IMR-90 (cell line): ENCODE data around the gene PPP2R5B. TPM values are rescaled to one million over a fixed set of nuclear protein-coding genes. Genes with fewer than 3 reads are reported as not detected.

Experiments
- ATAC-seq: fragments of 200-7000 bp; cut with Tn5 transposase; 2 replicates; pipeline ENCODE4 v1.9.1; 2020; ENCODE audit warnings: low read depth, mild to moderate bottlenecking, moderate library complexity
- BruUV-seq: library from RNA; stranded (reverse); fragments of 400-500 nt; replicated peaks from 2 replicates; lab custom pipeline; 2021; lab: Mats Ljungman, UMichigan
- CTCF ChIA-PET: fragments of 300-600 bp; formaldehyde crosslinking; extraction: SDS; loops from one replicate; lab custom pipeline; 2021; ENCODE audit warnings: antibody characterized with exemption; lab: Yijun Ruan, JAX
- POLR2A ChIA-PET: fragments of 300-600 bp; sonication (Branson Sonifier 250); formaldehyde crosslinking; loops from one replicate; lab custom pipeline; 2022; ENCODE audit warnings: antibody characterized with exemption; ENCODE audit not compliant: unreplicated experiment; lab: Charles Lee
- DNase-seq: peaks from one replicate; pipeline ENCODE4 v3.0.0; 2013
- H2AFZ ChIP-seq: replicated peaks from 2 replicates; pipeline ENCODE3; 2013; ENCODE audit warnings: low read length, mild to moderate bottlenecking; ENCODE audit not compliant: poor library complexity
- H2AK5ac ChIP-seq: 2 replicates; pipeline ENCODE4 v1.6.1; 2013; ENCODE audit warnings: low read depth, low read length, inconsistent platforms
- H2AK9ac ChIP-seq: replicated peaks from 2 replicates; pipeline ENCODE3; 2013; ENCODE audit warnings: mild to moderate bottlenecking, low read depth, low read length, moderate library complexity; ENCODE audit not compliant: poor library complexity
- H2BK120ac ChIP-seq: 2 replicates; pipeline ENCODE4 v1.6.1; 2013; ENCODE audit warnings: low read depth, low read length, inconsistent platforms
- H2BK15ac ChIP-seq: 3 replicates; pipeline ENCODE4 v1.6.1; 2013; ENCODE audit warnings: low read depth, low read length, inconsistent platforms
- H2BK20ac ChIP-seq: 2 replicates; pipeline ENCODE4 v1.6.1; 2013; ENCODE audit warnings: low read depth, mild to moderate bottlenecking, inconsistent platforms, low read length, moderate library complexity
- H2BK5ac ChIP-seq: 2 replicates; pipeline ENCODE4 v1.6.1; 2013; ENCODE audit warnings: mild to moderate bottlenecking, low read depth, low read length, inconsistent platforms; ENCODE audit not compliant: poor library complexity, severe bottlenecking
- H3K14ac ChIP-seq: replicated peaks from 2 replicates; pipeline ENCODE4 v1.6.1; 2013; ENCODE audit warnings: low read depth, low read length, inconsistent platforms
- H3K18ac ChIP-seq: 2 replicates; pipeline ENCODE4 v1.6.1; 2013; ENCODE audit warnings: low read depth, low read length, control low read depth
- H3K23ac ChIP-seq: 2 replicates; pipeline ENCODE4 v1.6.1; 2013; ENCODE audit warnings: low read depth, low read length, inconsistent platforms
- H3K27ac ChIP-seq: 2 replicates; pipeline ENCODE4 v1.5.1; 2013; ENCODE audit warnings: mild to moderate bottlenecking, control low read depth, low read length; ENCODE audit not compliant: insufficient read depth
- H3K27me3 ChIP-seq: 2 replicates; pipeline ENCODE4 v1.6.1; 2013; ENCODE audit warnings: low read length; ENCODE audit not compliant: control insufficient read depth, insufficient read depth
- H3K36me3 ChIP-seq: 2 replicates; pipeline ENCODE4 v1.6.1; 2013; ENCODE audit warnings: low read length, mixed read lengths; ENCODE audit not compliant: control insufficient read depth, insufficient read depth
- H3K4ac ChIP-seq: 2 replicates; pipeline ENCODE4 v1.6.1; 2013; ENCODE audit warnings: low read depth, low read length, inconsistent platforms
- H3K4me1 ChIP-seq: 2 replicates; pipeline ENCODE4 v1.6.1; 2013; ENCODE audit warnings: low read length, mixed read lengths; ENCODE audit not compliant: control insufficient read depth, insufficient read depth
- H3K4me2 ChIP-seq: 2 replicates; pipeline ENCODE4 v1.6.1; 2013; ENCODE audit warnings: low read depth, mild to moderate bottlenecking, control low read depth, low read length, moderate library complexity
- H3K4me3 ChIP-seq: 2 replicates; pipeline ENCODE4 v1.5.1; 2013; ENCODE audit warnings: low read depth, mild to moderate bottlenecking, control low read depth, low read length, moderate library complexity; ENCODE audit not compliant: insufficient read depth
- H3K56ac ChIP-seq: 2 replicates; pipeline ENCODE4 v1.6.1; 2013; ENCODE audit warnings: low read length, inconsistent platforms; ENCODE audit not compliant: insufficient read depth; ENCODE audit errors: extremely low read depth
- H3K79me1 ChIP-seq, 2 experiments: 2 replicates each; pipeline ENCODE4 v1.6.1; 2013; ENCODE audit warnings: low read length in 2 of 2, inconsistent platforms in 1 of 2, low read depth in 1 of 2
- H3K9ac ChIP-seq: 2 replicates; pipeline ENCODE4 v1.6.1; 2013; ENCODE audit warnings: low read depth, low read length, control low read depth
- H3K9me1 ChIP-seq: 2 replicates; pipeline ENCODE4 v1.6.1; 2013; ENCODE audit warnings: low read length, inconsistent platforms; ENCODE audit not compliant: insufficient read depth
- H3K9me3 ChIP-seq: 2 replicates; pipeline ENCODE4 v1.6.1; 2013; ENCODE audit warnings: low read length; ENCODE audit not compliant: control insufficient read depth, insufficient read depth
- H4K20me1 ChIP-seq: 2 replicates; pipeline ENCODE4 v1.6.1; 2013; ENCODE audit warnings: low read length, inconsistent platforms; ENCODE audit not compliant: insufficient read depth
- H4K5ac ChIP-seq: 2 replicates; pipeline ENCODE4 v1.6.1; 2013; ENCODE audit warnings: mild to moderate bottlenecking, low read depth, low read length, control low read depth
- H4K8ac ChIP-seq, 2 experiments: 2 replicates each; pipeline ENCODE4 v1.6.1; 2013; ENCODE audit warnings: low read depth in 2 of 2, low read length in 2 of 2, control low read depth in 1 of 2, inconsistent platforms in 1 of 2
- H4K91ac ChIP-seq: 2 replicates; pipeline ENCODE4 v1.6.1; 2013; ENCODE audit warnings: low read depth, low read length, inconsistent platforms; ENCODE audit not compliant: insufficient read depth
- MAZ ChIP-seq: IDR thresholded peaks from 2 replicates; pipeline ENCODE4 v1.6.1; 2012; ENCODE audit warnings: low read depth, mild to moderate bottlenecking, low read length, improper control_type of control experiment, moderate library complexity, borderline replicate concordance
- USF2 ChIP-seq: fragments of 150-350 bp; IDR thresholded peaks from 2 replicates; pipeline ENCODE4 v1.6.1; 2017; ENCODE audit warnings: mild to moderate bottlenecking, antibody characterized with exemption, low read length, low read depth
- WGBS, 2 experiments: methylation state at CpG; one replicate each; pipeline versions ENCODE4 v1.1.5 to v1.1.7; 2013; ENCODE audit warnings: missing lambda C conversion rate in 2 of 2; ENCODE audit not compliant: insufficient read length in 1 of 2; ENCODE audit errors: extremely low coverage in 2 of 2; 5-methylcytosine and 5-hydroxymethylcytosine counted together
- dilution Hi-C: fragments of 300-500 bp; cut with HindIII; formaldehyde crosslinking; loops from one replicate; pipeline ENCODE4 v1.14.3; 2018; ENCODE audit warnings: low sequenced_read_pairs; ENCODE audit not compliant: unreplicated experiment
- in situ Hi-C: fragments of 300-500 bp; cut with MboI; formaldehyde crosslinking; loops from 3 replicates; pipeline ENCODE4 v1.14.3; 2019; ENCODE audit warnings: low sequenced_read_pairs, inconsistent platforms, mixed read lengths
- intact Hi-C: fragments of 100-400 bp; cut with micrococcal nuclease; formaldehyde crosslinking; loops from 2 replicates; pipeline ENCODE4 v1.10.0; 2022
- polyA plus RNA-seq, 3 experiments: library from polyadenylated mRNA; depleted of rRNA; stranded (reverse); fragments of >200 nt; gene quantifications; 2 replicates each; pipeline ENCODE4 v1.2.3, GENCODE V29; 2012; ENCODE audit warnings: low replicate concordance in 1 of 3
- total RNA-seq: library from RNA; depleted of rRNA; stranded (reverse); fragments of >200 nt; gene quantifications from 2 replicates; pipeline ENCODE4 v1.2.3, GENCODE V29; 2012

PPP2R5B gene
- total and polyA plus RNA-seq, 2 of the 4 experiments (the other 2 are of a cell fraction) = 6.5 to 23.6 TPM

- no peak overlapping the region for H3K4ac ChIP-seq
- H4K91ac ChIP-seq = no peak overlapping the region
- no peaks in the 10 kb centered on the region for H3K79me1 ChIP-seq
- BruUV-seq = no TSS peak
- H3K18ac ChIP-seq = no peak overlapping the region
- no peak overlapping the region for H2BK120ac ChIP-seq
- H4K8ac ChIP-seq = no peak overlapping the region
- no peak overlapping the region for H2BK5ac ChIP-seq
- H4K5ac ChIP-seq = no peak overlapping the region
- peaks cover 71% of the 10 kb centered on the region for H3K36me3 ChIP-seq
- H3K9ac ChIP-seq = no peak overlapping the region
- ATAC-seq = no peak
- H3K9me1 ChIP-seq = no peaks in the 10 kb centered on the region
- H3K4me2 ChIP-seq = no peak overlapping the region
- in situ Hi-C loops (no loop called here), dilution Hi-C loops (no loop called here), intact Hi-C loops (no loop called here)
- H3K9me3 ChIP-seq = no peaks in the 10 kb centered on the region
- H2AK9ac ChIP-seq = no peak overlapping the region
- no peaks in the 10 kb centered on the region for H3K27me3 ChIP-seq
- no peak overlapping the region for H3K23ac ChIP-seq
- no peak overlapping the region for H3K56ac ChIP-seq
- no peak overlapping the region for H2BK20ac ChIP-seq
- H3K14ac ChIP-seq = no peak overlapping the region
- H2AFZ ChIP-seq = no peak overlapping the region
- H2BK15ac ChIP-seq = no peak overlapping the region
- DNase-seq = no peak
- 77% methylated on average over 7 of the region's 30 CpGs; no CpG with 5 or more reads in 1 of the 2 experiments for WGBS, 2 experiments
- ChIA-PET POLR2A (no interaction called here), CTCF (no interaction called here)
- H4K20me1 ChIP-seq = no peaks in the 10 kb centered on the region
- no peak for TF ChIP-seq USF2
- no peak for TF ChIP-seq MAZ
- no peak overlapping the region for H2AK5ac ChIP-seq
- H3K4me3 ChIP-seq = no peak overlapping the region
- H3K27ac ChIP-seq = no peak overlapping the region
- H3K4me1 ChIP-seq = no peaks in the 10 kb centered on the region
Measured at GRCh38 chr11:64902102-64902900, 22.2 kb upstream of the PPP2R5B start.
